IMR-90 (cell line): ENCODE measurements around the gene RGPD3. TPM values are rescaled to one million over a fixed set of nuclear protein-coding genes. Genes with fewer than 3 reads are reported as not detected.

Experiments used
- ATAC-seq: fragments of 200-7000 bp; cut with Tn5 transposase; 2 replicates; pipeline ENCODE4 v1.9.1; 2020; ENCODE audit warnings: low read depth, mild to moderate bottlenecking, moderate library complexity
- BruUV-seq: library from RNA; stranded (reverse); fragments of 400-500 nt; replicated peaks from 2 replicates; lab custom pipeline; 2021; lab: Mats Ljungman, UMichigan
- CTCF ChIA-PET: fragments of 300-600 bp; formaldehyde crosslinking; extraction: SDS; loops from one replicate; lab custom pipeline; 2021; ENCODE audit warnings: antibody characterized with exemption; lab: Yijun Ruan, JAX
- POLR2A ChIA-PET: fragments of 300-600 bp; sonication (Branson Sonifier 250); formaldehyde crosslinking; loops from one replicate; lab custom pipeline; 2022; ENCODE audit warnings: antibody characterized with exemption; ENCODE audit not compliant: unreplicated experiment; lab: Charles Lee
- DNase-seq: peaks from one replicate; pipeline ENCODE4 v3.0.0; 2013
- H2AFZ ChIP-seq: replicated peaks from 2 replicates; pipeline ENCODE3; 2013; ENCODE audit warnings: low read length, mild to moderate bottlenecking; ENCODE audit not compliant: poor library complexity
- H2AK5ac ChIP-seq: 2 replicates; pipeline ENCODE4 v1.6.1; 2013; ENCODE audit warnings: low read depth, low read length, inconsistent platforms
- H2AK9ac ChIP-seq: replicated peaks from 2 replicates; pipeline ENCODE3; 2013; ENCODE audit warnings: mild to moderate bottlenecking, low read depth, low read length, moderate library complexity; ENCODE audit not compliant: poor library complexity
- H2BK120ac ChIP-seq: 2 replicates; pipeline ENCODE4 v1.6.1; 2013; ENCODE audit warnings: low read depth, low read length, inconsistent platforms
- H2BK15ac ChIP-seq: 3 replicates; pipeline ENCODE4 v1.6.1; 2013; ENCODE audit warnings: low read depth, low read length, inconsistent platforms
- H2BK20ac ChIP-seq: 2 replicates; pipeline ENCODE4 v1.6.1; 2013; ENCODE audit warnings: low read depth, mild to moderate bottlenecking, inconsistent platforms, low read length, moderate library complexity
- H2BK5ac ChIP-seq: 2 replicates; pipeline ENCODE4 v1.6.1; 2013; ENCODE audit warnings: mild to moderate bottlenecking, low read depth, low read length, inconsistent platforms; ENCODE audit not compliant: poor library complexity, severe bottlenecking
- H3K14ac ChIP-seq: replicated peaks from 2 replicates; pipeline ENCODE4 v1.6.1; 2013; ENCODE audit warnings: low read depth, low read length, inconsistent platforms
- H3K18ac ChIP-seq: 2 replicates; pipeline ENCODE4 v1.6.1; 2013; ENCODE audit warnings: low read depth, low read length, control low read depth
- H3K23ac ChIP-seq: 2 replicates; pipeline ENCODE4 v1.6.1; 2013; ENCODE audit warnings: low read depth, low read length, inconsistent platforms
- H3K27ac ChIP-seq: 2 replicates; pipeline ENCODE4 v1.5.1; 2013; ENCODE audit warnings: mild to moderate bottlenecking, control low read depth, low read length; ENCODE audit not compliant: insufficient read depth
- H3K27me3 ChIP-seq: 2 replicates; pipeline ENCODE4 v1.6.1; 2013; ENCODE audit warnings: low read length; ENCODE audit not compliant: control insufficient read depth, insufficient read depth
- H3K36me3 ChIP-seq: 2 replicates; pipeline ENCODE4 v1.6.1; 2013; ENCODE audit warnings: low read length, mixed read lengths; ENCODE audit not compliant: control insufficient read depth, insufficient read depth
- H3K4ac ChIP-seq: 2 replicates; pipeline ENCODE4 v1.6.1; 2013; ENCODE audit warnings: low read depth, low read length, inconsistent platforms
- H3K4me1 ChIP-seq: 2 replicates; pipeline ENCODE4 v1.6.1; 2013; ENCODE audit warnings: low read length, mixed read lengths; ENCODE audit not compliant: control insufficient read depth, insufficient read depth
- H3K4me2 ChIP-seq: 2 replicates; pipeline ENCODE4 v1.6.1; 2013; ENCODE audit warnings: low read depth, mild to moderate bottlenecking, control low read depth, low read length, moderate library complexity
- H3K4me3 ChIP-seq: 2 replicates; pipeline ENCODE4 v1.5.1; 2013; ENCODE audit warnings: low read depth, mild to moderate bottlenecking, control low read depth, low read length, moderate library complexity; ENCODE audit not compliant: insufficient read depth
- H3K56ac ChIP-seq: 2 replicates; pipeline ENCODE4 v1.6.1; 2013; ENCODE audit warnings: low read length, inconsistent platforms; ENCODE audit not compliant: insufficient read depth; ENCODE audit errors: extremely low read depth
- H3K79me1 ChIP-seq, 2 experiments: 2 replicates each; pipeline ENCODE4 v1.6.1; 2013; ENCODE audit warnings: low read length in 2 of 2, inconsistent platforms in 1 of 2, low read depth in 1 of 2
- H3K9ac ChIP-seq: 2 replicates; pipeline ENCODE4 v1.6.1; 2013; ENCODE audit warnings: low read depth, low read length, control low read depth
- H3K9me1 ChIP-seq: 2 replicates; pipeline ENCODE4 v1.6.1; 2013; ENCODE audit warnings: low read length, inconsistent platforms; ENCODE audit not compliant: insufficient read depth
- H3K9me3 ChIP-seq: 2 replicates; pipeline ENCODE4 v1.6.1; 2013; ENCODE audit warnings: low read length; ENCODE audit not compliant: control insufficient read depth, insufficient read depth
- H4K20me1 ChIP-seq: 2 replicates; pipeline ENCODE4 v1.6.1; 2013; ENCODE audit warnings: low read length, inconsistent platforms; ENCODE audit not compliant: insufficient read depth
- H4K5ac ChIP-seq: 2 replicates; pipeline ENCODE4 v1.6.1; 2013; ENCODE audit warnings: mild to moderate bottlenecking, low read depth, low read length, control low read depth
- H4K8ac ChIP-seq, 2 experiments: 2 replicates each; pipeline ENCODE4 v1.6.1; 2013; ENCODE audit warnings: low read depth in 2 of 2, low read length in 2 of 2, control low read depth in 1 of 2, inconsistent platforms in 1 of 2
- H4K91ac ChIP-seq: 2 replicates; pipeline ENCODE4 v1.6.1; 2013; ENCODE audit warnings: low read depth, low read length, inconsistent platforms; ENCODE audit not compliant: insufficient read depth
- BHLHE40 ChIP-seq: fragments of 150-350 bp; IDR thresholded peaks from 2 replicates; pipeline ENCODE4 v1.6.1; 2016; ENCODE audit warnings: mild to moderate bottlenecking, low read depth, low read length
- CEBPB ChIP-seq: IDR thresholded peaks from 2 replicates; pipeline ENCODE4 v1.6.1; 2012; ENCODE audit warnings: low read depth, low read length, improper control_type of control experiment
- CHD1 ChIP-seq: IDR thresholded peaks from 2 replicates; pipeline ENCODE4 v1.6.1; 2012; ENCODE audit warnings: low read depth, low read length, improper control_type of control experiment
- ELK1 ChIP-seq: fragments of 150-350 bp; IDR thresholded peaks from 2 replicates; pipeline ENCODE4 v1.6.1; 2016; ENCODE audit warnings: low read depth, mild to moderate bottlenecking, low read length, moderate library complexity, borderline replicate concordance
- MXI1 ChIP-seq: IDR thresholded peaks from 2 replicates; pipeline ENCODE4 v1.6.1; 2012; ENCODE audit warnings: low read depth, mild to moderate bottlenecking, low read length, moderate library complexity, borderline replicate concordance
- NFE2L2 ChIP-seq: fragments of 150-350 bp; IDR thresholded peaks from 2 replicates; pipeline ENCODE4 v1.6.1; 2016; ENCODE audit warnings: low read depth, mild to moderate bottlenecking, low read length
- RCOR1 ChIP-seq: IDR thresholded peaks from 2 replicates; pipeline ENCODE4 v1.6.1; 2012; ENCODE audit warnings: mild to moderate bottlenecking, low read length, improper control_type of control experiment; ENCODE audit not compliant: insufficient replicate concordance
- RFX5 ChIP-seq: IDR thresholded peaks from 2 replicates; pipeline ENCODE4 v1.8.0; 2012; ENCODE audit warnings: low read depth, mild to moderate bottlenecking, low read length, moderate library complexity
- SMC3 ChIP-seq: fragments of 150-350 bp; IDR thresholded peaks from 2 replicates; pipeline ENCODE4 v1.6.1; 2016; ENCODE audit warnings: low read depth, mild to moderate bottlenecking, antibody characterized with exemption, low read length, moderate library complexity
- USF2 ChIP-seq: fragments of 150-350 bp; IDR thresholded peaks from 2 replicates; pipeline ENCODE4 v1.6.1; 2017; ENCODE audit warnings: mild to moderate bottlenecking, antibody characterized with exemption, low read length, low read depth
- WGBS, 2 experiments: methylation state at CpG; one replicate each; pipeline versions ENCODE4 v1.1.5 to v1.1.7; 2013; ENCODE audit warnings: missing lambda C conversion rate in 2 of 2; ENCODE audit not compliant: insufficient read length in 1 of 2; ENCODE audit errors: extremely low coverage in 2 of 2; 5-methylcytosine and 5-hydroxymethylcytosine counted together
- dilution Hi-C: fragments of 300-500 bp; cut with HindIII; formaldehyde crosslinking; loops from one replicate; pipeline ENCODE4 v1.14.3; 2018; ENCODE audit warnings: low sequenced_read_pairs; ENCODE audit not compliant: unreplicated experiment
- in situ Hi-C: fragments of 300-500 bp; cut with MboI; formaldehyde crosslinking; loops from 3 replicates; pipeline ENCODE4 v1.14.3; 2019; ENCODE audit warnings: low sequenced_read_pairs, inconsistent platforms, mixed read lengths
- intact Hi-C: fragments of 100-400 bp; cut with micrococcal nuclease; formaldehyde crosslinking; loops from 2 replicates; pipeline ENCODE4 v1.10.0; 2022
- polyA plus RNA-seq, 3 experiments: library from polyadenylated mRNA; depleted of rRNA; stranded (reverse); fragments of >200 nt; gene quantifications; 2 replicates each; pipeline ENCODE4 v1.2.3, GENCODE V29; 2012; ENCODE audit warnings: low replicate concordance in 1 of 3
- total RNA-seq: library from RNA; depleted of rRNA; stranded (reverse); fragments of >200 nt; gene quantifications from 2 replicates; pipeline ENCODE4 v1.2.3, GENCODE V29; 2012

The RGPD3 gene
- total and polyA plus RNA-seq, 2 of the 4 experiments (the other 2 are of a cell fraction): 0.07 to 0.18 TPM

GRCh38 chr2:106516864-106517263 lies 48.7 kb upstream of the RGPD3 start:
- CTCF ChIA-PET: no interaction called here
- Histone ChIP-seq H2AFZ (no peak overlapping the region), H2AK5ac (no peak overlapping the region), H4K20me1 (no peaks in the 10 kb centered on the region), H3K56ac (no peak overlapping the region), H2BK5ac (no peak overlapping the region), H2BK120ac (no peak overlapping the region), H4K8ac (no peak overlapping the region), H3K4me3 (no peak overlapping the region), H3K9ac (no peak overlapping the region), H3K9me1 (no peaks in the 10 kb centered on the region), H4K5ac (no peak overlapping the region), H3K9me3 (no peaks in the 10 kb centered on the region), H3K27me3 (no peaks in the 10 kb centered on the region), H3K4ac (no peak overlapping the region), H3K79me1 (no peaks in the 10 kb centered on the region), H2BK15ac (no peak overlapping the region), H3K18ac (no peak overlapping the region), H4K91ac (no peak overlapping the region), H3K27ac (no peak overlapping the region), H2AK9ac (no peak overlapping the region), H3K4me2 (no peak overlapping the region), H3K36me3 (no peaks in the 10 kb centered on the region), H2BK20ac (no peak overlapping the region), H3K14ac (no peak overlapping the region), H3K23ac (no peak overlapping the region), H3K4me1 (no peaks in the 10 kb centered on the region)
- DNase-seq (no peak), ATAC-seq (no peak)
- dilution Hi-C loops: no loop called here
- intact Hi-C loops: no loop called here
- no CpG with 5 or more reads among the region's 1 CpG for WGBS, 2 experiments
- TF ChIP-seq MXI1 (no peak), SMC3 (no peak), RFX5 (no peak), ELK1 (no peak), CHD1 (no peak), RCOR1 (no peak), USF2 (no peak), NFE2L2 (no peak), BHLHE40 (no peak), CEBPB (no peak)
- no TSS peak for BruUV-seq
- POLR2A ChIA-PET: no interaction called here
- in situ Hi-C loops: no loop called here
